GM12875 (cell line): Measurements from ENCODE around the gene FOXP1.
"Not testable (repeated sequence)": the region's sequence is repeated elsewhere in the genome, so short reads cannot be mapped to it uniquely, and the experiment has no call there.

Source experiments
- H3K4me3 ChIP-seq: one replicate; pipeline ENCODE4 v1.5.1; 2011; ENCODE audit warnings: low read depth, low read length, control low read depth
- CTCF ChIP-seq: IDR thresholded peaks from 2 replicates; pipeline ENCODE4 v1.5.1; 2011; ENCODE audit warnings: low read depth, mild to moderate bottlenecking, control low read depth, inconsistent platforms, low read length, moderate library complexity, borderline replicate concordance; ENCODE audit not compliant: insufficient read depth

The FOXP1 gene

GRCh38 chr3:71022551-71023335 is 560.8 kb downstream of the FOXP1 start:
- H3K4me3 ChIP-seq, result no peak overlapping the region
- no peak for TF ChIP-seq CTCF

GRCh38 chr3:71018799-71019198 is 564.7 kb downstream of the FOXP1 start:
- no peak for TF ChIP-seq CTCF
- H3K4me3 ChIP-seq, result no peak overlapping the region

GRCh38 chr3:71016178-71016845 is 567.2 kb downstream of the FOXP1 start:
- no peak for TF ChIP-seq CTCF
- no peak overlapping the region for H3K4me3 ChIP-seq

- H3K4me3 ChIP-seq, result not testable (repeated sequence)
Observed at GRCh38 chr3:71014616-71015015, 568.9 kb downstream of the FOXP1 start.

GRCh38 chr3:71012971-71013370 is 570.6 kb downstream of the FOXP1 start:
- no peak for TF ChIP-seq CTCF
- H3K4me3 ChIP-seq, result no peak overlapping the region

- no peak for TF ChIP-seq CTCF
- H3K4me3 ChIP-seq, result no peak overlapping the region
Observed at GRCh38 chr3:71011565-71012287, 571.8 kb downstream of the FOXP1 start.

GRCh38 chr3:71010726-71011455 is 572.6 kb downstream of the FOXP1 start:
- TF ChIP-seq CTCF, result no peak
- no peak overlapping the region for H3K4me3 ChIP-seq
